ENCODE results near the gene ARHGAP18. TPM values are rescaled to one million over a fixed set of nuclear protein-coding genes. Genes with fewer than 3 reads are reported as not detected.

ARHGAP18 gene
- total RNA-seq, 1 donor from 2014 or later, result 16.3 TPM

DNA sequence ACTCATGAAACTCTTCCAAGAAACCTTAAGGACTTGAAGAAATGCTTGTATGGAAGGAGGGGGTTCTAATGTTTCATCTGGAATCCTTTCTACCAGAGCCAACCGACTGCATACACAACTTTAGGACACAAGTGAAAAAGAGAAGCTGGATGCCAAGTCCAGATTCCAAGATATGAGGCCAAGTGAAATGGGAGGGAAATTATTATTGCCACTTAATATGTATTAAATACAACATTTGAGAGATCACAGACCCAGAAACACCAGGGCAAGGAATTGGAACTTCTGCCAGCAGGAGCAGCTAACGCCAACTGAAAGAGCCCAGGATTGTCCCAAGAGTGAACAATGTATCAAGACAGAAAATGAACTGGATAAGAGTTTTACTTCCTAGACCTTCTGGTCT, 144.2 kb downstream of the ARHGAP18 start:
- TF ChIP-seq, protein P1, sequence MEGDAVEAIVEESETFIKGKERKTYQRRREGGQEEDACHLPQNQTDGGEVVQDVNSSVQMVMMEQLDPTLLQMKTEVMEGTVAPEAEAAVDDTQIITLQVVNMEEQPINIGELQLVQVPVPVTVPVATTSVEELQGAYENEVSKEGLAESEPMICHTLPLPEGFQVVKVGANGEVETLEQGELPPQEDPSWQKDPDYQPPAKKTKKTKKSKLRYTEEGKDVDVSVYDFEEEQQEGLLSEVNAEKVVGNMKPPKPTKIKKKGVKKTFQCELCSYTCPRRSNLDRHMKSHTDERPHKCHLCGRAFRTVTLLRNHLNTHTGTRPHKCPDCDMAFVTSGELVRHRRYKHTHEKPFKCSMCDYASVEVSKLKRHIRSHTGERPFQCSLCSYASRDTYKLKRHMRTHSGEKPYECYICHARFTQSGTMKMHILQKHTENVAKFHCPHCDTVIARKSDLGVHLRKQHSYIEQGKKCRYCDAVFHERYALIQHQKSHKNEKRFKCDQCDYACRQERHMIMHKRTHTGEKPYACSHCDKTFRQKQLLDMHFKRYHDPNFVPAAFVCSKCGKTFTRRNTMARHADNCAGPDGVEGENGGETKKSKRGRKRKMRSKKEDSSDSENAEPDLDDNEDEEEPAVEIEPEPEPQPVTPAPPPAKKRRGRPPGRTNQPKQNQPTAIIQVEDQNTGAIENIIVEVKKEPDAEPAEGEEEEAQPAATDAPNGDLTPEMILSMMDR (IDR thresholded peaks at IDR 0.05; ENCODE audit: insufficient read depth, low read length, poor library complexity, severe bottlenecking), result no peak
- no peak for DNase-seq (ENCODE audit: low read depth)
- no peaks in the 10 kb centered on the region for H3K27me3 ChIP-seq (ENCODE audit: control insufficient read depth, insufficient read depth, low read length)
- no peak overlapping the region for H3K4me3 ChIP-seq (ENCODE audit: low read depth, low read length)
- H3K36me3 ChIP-seq (ENCODE audit: control insufficient read depth, insufficient read depth, low read length), result no peaks in the 10 kb centered on the region

DNA sequence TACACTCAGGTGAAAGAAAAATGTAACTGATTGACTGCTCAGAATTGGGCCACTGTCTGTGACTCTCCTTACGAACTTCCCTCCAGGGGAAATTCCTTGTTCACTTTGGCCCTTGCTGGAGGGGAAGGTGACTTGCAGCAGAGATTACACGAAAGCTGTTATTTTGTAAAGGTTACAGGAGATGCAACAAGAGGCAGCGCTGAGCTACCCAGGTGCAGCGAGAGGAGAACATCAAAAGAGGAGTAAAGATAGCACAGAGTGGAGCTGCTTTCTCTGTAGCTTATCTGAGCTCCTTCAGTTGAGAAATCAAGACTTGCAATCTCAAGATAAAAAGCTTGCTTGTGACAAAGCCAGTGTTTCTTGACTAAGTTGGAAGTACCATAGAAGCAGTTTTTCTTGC, 144.6 kb downstream of the ARHGAP18 start:
- Histone ChIP-seq H3K27me3 (ENCODE audit: control insufficient read depth, insufficient read depth, low read length) (no peaks in the 10 kb centered on the region), H3K36me3 (ENCODE audit: control insufficient read depth, insufficient read depth, low read length) (no peaks in the 10 kb centered on the region), H3K4me3 (ENCODE audit: low read depth, low read length) (no peak overlapping the region)
- DNase-seq (ENCODE audit: low read depth), result no peak
- TF ChIP-seq, protein P1 (IDR thresholded peaks at IDR 0.05; ENCODE audit: insufficient read depth, low read length, poor library complexity, severe bottlenecking), result no peak

DNA sequence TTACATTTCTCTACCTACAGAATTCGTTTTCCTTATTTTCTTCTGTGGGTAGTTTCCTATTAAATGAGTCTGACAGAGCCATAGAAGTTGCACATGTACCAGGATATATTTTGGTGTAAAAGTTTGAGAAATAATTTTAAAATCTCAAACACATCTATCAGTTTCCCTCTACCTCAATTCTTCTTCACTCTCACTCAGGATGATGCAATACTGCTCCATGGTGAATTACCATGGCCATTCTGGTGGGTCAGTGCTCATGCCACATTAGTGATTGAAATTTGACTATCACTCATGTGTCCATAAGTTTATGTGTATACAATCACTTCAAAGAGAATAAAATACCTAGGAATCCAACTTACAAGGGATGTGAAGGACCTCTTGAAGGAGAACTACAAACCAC, 151.7 kb downstream of the ARHGAP18 start:
- Histone ChIP-seq H3K4me3 (ENCODE audit: low read depth, low read length) (no peak overlapping the region), H3K36me3 (ENCODE audit: control insufficient read depth, insufficient read depth, low read length) (no peaks in the 10 kb centered on the region), H3K27me3 (ENCODE audit: control insufficient read depth, insufficient read depth, low read length) (no peaks in the 10 kb centered on the region)
- TF ChIP-seq, protein P1 (IDR thresholded peaks at IDR 0.05; ENCODE audit: insufficient read depth, low read length, poor library complexity, severe bottlenecking), result no peak
- no peak for DNase-seq (ENCODE audit: low read depth)

DNA sequence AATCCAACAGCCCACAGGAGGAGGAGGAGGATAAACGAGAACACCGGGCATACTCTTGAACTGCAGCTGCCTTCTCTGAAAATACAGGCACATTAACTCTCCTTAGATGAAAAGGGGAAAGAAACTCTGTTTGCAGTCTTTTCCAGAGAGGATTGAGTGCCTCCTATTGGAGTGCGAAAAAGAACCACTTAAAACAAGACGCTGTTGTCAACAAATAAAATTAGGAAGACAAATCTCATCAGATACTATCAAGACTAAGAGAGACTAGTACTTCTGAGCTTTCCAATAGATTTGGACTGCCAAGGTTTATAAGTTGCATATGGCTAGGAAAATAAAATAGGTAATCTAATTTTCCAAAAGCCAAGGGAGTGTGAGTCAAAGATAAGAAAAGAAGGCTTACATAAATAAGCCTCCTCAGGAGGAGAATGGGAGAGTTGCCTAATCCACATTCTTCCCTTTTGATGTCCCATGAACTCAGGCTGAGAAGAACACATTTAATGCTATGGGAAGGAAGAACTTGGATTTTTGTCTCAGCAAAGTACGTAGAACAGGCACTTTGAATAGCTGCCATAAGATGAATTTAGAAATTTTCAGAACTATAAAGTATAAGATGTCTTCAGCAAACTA, 154.7 kb downstream of the ARHGAP18 start:
- H3K4me3 ChIP-seq (ENCODE audit: low read depth, low read length), result no peak overlapping the region
- H3K27me3 ChIP-seq (ENCODE audit: control insufficient read depth, insufficient read depth, low read length), result no peaks in the 10 kb centered on the region
- DNase-seq (ENCODE audit: low read depth), result no peak
- TF ChIP-seq, protein P1 (IDR thresholded peaks at IDR 0.05; ENCODE audit: insufficient read depth, low read length, poor library complexity, severe bottlenecking), result no peak
- no peaks in the 10 kb centered on the region for H3K36me3 ChIP-seq (ENCODE audit: control insufficient read depth, insufficient read depth, low read length)

DNA sequence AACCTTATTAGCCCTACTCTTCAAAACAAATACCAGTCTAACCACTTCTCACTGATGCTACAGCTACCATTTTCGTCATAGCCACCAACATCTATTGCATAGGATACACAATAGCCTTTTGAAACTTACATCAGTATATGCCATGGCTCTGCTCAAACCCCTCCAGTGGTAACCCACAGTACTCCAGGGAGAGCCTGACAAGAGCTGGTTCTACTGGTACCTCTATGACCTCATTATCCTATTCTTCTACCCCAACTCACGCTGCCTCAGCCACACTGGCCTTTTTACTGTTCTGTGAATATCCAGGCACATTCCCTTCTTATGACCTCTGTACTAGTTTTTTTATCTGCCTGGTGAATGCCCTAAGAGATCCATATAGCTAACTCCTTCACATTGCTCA, 157.6 kb downstream of the ARHGAP18 start:
- DNase-seq (ENCODE audit: low read depth), result no peak
- Histone ChIP-seq H3K36me3 (ENCODE audit: control insufficient read depth, insufficient read depth, low read length) (no peaks in the 10 kb centered on the region), H3K27me3 (ENCODE audit: control insufficient read depth, insufficient read depth, low read length) (no peaks in the 10 kb centered on the region), H3K4me3 (ENCODE audit: low read depth, low read length) (no peak overlapping the region)
- TF ChIP-seq, protein P1 (IDR thresholded peaks at IDR 0.05; ENCODE audit: insufficient read depth, low read length, poor library complexity, severe bottlenecking), result no peak

DNA sequence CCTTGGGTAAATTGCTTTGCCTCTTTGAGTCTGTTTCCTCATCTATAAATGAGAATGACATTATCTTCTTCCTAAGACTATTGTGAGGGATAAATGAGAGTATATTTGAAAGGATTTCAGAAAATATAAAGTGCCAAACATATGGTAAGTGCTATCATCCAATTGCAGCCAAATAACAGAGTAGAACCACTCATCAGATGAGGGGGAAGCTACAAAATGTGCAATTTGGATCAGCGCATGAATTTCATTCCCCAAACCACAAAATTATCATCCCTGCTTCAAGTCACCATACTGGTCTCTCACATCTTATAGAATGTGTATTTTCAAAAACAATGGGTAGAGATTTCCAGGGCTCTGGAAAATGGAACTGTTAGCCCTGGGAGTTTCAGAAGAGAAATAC, 158.5 kb downstream of the ARHGAP18 start:
- no peak for DNase-seq (ENCODE audit: low read depth)
- no peaks in the 10 kb centered on the region for H3K36me3 ChIP-seq (ENCODE audit: control insufficient read depth, insufficient read depth, low read length)
- no peaks in the 10 kb centered on the region for H3K27me3 ChIP-seq (ENCODE audit: control insufficient read depth, insufficient read depth, low read length)
- H3K4me3 ChIP-seq (ENCODE audit: low read depth, low read length), result no peak overlapping the region
- TF ChIP-seq, protein P1 (IDR thresholded peaks at IDR 0.05; ENCODE audit: insufficient read depth, low read length, poor library complexity, severe bottlenecking), result no peak

Measured in kidney epithelial cell (primary cell).